Thyroid gland (tissue), 4 donors: Measurements from ENCODE around the gene CBL.

Experiments
- POLR2A ChIP-seq, 2 donors: fragments of 450-650 bp; IDR thresholded peaks; one replicate each; pipeline ENCODE4 v1.6.1; 2017; ENCODE audit warnings: antibody characterized with exemption in 2 of 2, mild to moderate bottlenecking in 2 of 2, moderate library complexity in 1 of 2
- TF ChIP-seq, protein P1 (sequence below), 6 experiments: fragments of 200-600 bp in 3 of 6; fragments of 450-650 bp in 3 of 6; sonication (generic) in 3 of 6; IDR thresholded peaks; one replicate each; pipeline ENCODE4 v1.5.1; 2016 to 2019; ENCODE audit warnings: antibody characterized with exemption in 6 of 6, mild to moderate bottlenecking in 2 of 6, inconsistent platforms in 1 of 6, moderate library complexity in 1 of 6

DNA sequence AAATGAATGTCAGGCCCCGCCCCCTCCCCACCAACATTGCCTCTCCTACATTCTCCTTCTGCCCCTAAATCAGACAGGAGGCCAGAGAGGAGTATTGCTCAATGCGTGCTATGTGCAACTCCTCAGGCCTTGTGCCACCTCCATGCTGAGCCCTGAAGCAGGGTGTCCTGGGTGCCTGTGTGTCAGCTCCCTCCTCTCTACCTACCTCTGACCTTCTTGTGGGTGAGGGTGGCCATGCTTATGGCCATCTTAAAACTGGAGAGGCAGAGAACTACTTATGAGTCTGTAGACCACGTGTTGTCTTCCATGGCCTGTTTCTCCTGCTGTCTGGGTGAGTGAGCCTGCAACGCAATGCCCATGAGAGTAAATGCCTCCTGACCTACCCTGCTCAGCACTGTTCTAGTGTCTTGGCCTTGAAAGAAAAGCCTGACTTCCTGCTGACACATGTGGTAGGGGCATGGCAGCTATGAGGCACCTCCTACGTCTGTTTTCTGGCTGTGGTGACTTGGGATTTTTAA lies 100.3 kb downstream of the CBL start:
- TF ChIP-seq, protein P1, sequence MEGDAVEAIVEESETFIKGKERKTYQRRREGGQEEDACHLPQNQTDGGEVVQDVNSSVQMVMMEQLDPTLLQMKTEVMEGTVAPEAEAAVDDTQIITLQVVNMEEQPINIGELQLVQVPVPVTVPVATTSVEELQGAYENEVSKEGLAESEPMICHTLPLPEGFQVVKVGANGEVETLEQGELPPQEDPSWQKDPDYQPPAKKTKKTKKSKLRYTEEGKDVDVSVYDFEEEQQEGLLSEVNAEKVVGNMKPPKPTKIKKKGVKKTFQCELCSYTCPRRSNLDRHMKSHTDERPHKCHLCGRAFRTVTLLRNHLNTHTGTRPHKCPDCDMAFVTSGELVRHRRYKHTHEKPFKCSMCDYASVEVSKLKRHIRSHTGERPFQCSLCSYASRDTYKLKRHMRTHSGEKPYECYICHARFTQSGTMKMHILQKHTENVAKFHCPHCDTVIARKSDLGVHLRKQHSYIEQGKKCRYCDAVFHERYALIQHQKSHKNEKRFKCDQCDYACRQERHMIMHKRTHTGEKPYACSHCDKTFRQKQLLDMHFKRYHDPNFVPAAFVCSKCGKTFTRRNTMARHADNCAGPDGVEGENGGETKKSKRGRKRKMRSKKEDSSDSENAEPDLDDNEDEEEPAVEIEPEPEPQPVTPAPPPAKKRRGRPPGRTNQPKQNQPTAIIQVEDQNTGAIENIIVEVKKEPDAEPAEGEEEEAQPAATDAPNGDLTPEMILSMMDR (IDR thresholded peaks at IDR 0.05): no peak
- TF ChIP-seq POLR2A (IDR thresholded peaks at IDR 0.05): no peak
